GM18508 (cell line): ENCODE measurements around the gene ACYP2.
"Not testable (repeated sequence)": the region's sequence is repeated elsewhere in the genome, so short reads cannot be mapped to it uniquely, and the experiment has no call there.

Experiments used
- ATAC-seq: cut with Tn5 transposase; IDR thresholded peaks from one replicate; pipeline ENCODE4 v1.9.1; 2021; ENCODE audit warnings: moderate number of reproducible peaks; ENCODE audit not compliant: insufficient read depth, unreplicated experiment

Gene ACYP2

DNA sequence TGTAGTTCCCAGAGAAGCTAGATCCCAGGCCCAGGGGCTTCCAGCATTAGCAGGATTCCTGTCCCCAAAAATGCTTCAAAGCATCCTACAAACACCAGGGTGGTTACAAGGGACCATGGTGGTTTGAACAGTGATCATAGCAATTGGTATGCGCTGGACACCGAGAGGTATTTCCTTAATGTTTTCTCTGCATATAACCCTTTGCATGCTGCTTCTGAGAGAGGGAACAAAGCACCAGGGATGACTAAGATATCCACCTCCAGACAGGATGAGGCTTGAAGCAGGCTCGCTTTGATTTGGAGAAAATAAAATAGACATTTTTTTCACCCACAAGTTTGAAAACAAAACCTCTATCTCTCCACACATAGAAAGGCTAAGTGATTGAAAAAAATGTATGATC lies 191.1 kb downstream of the ACYP2 start:
- no peak for ATAC-seq

DNA sequence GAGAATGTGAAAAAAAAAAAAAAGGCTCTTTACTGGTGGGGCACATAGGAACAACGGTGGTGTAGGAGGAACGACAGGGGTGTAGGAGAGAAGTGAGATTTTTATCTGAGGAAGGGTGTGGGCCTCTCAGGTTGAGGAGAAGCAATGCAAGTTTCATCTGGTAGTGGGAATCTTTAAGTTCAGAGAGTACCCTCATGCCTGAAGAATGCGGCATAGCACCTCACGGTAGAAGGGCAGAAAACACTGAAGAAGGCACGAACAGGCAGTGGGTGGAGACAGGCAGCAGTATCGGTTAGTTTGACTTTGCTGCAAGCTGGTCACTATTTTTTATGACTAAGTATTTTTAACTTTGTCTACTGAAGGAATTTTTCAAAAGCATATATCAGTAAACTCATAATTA lies 192.8 kb downstream of the ACYP2 start:
- ATAC-seq, result no peak

DNA sequence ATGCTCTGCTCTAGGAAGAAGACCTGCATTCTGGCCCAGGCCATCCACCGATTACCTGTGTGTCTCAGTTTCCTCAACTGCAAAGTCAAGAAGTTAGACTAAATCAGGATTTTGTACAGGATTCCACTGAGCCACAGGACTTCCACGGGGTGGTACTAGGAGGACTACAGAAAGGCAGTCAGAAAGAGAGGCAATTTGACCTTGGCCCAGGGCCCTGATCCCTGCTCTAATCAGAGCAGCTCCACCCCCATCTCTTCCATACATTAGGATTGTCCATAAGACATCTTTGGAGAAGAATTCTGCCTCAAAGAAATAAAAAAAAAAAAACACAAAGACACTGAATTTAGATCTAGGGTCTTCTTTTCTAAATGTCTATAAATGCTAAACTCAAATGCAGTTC lies 193.4 kb downstream of the ACYP2 start:
- no peak for ATAC-seq

DNA sequence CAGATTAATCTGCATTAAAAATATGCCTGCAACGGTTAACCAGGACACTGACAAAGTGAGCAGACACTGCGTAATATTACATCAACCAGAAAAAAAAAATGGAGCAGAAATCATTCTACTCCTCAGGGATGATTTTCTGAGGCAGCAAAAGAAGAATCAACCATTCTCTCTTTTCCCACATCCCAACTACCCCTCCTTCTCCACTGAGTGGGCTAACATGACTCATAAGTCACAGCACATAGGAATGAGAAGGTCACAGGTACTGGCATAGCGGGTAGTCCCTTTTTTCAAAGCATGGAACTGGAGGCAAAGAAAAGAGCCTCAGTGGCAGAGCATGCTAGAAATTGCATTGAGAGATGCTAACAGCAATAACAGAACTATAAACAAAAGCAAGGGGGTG lies 194.9 kb downstream of the ACYP2 start:
- no peak for ATAC-seq

DNA sequence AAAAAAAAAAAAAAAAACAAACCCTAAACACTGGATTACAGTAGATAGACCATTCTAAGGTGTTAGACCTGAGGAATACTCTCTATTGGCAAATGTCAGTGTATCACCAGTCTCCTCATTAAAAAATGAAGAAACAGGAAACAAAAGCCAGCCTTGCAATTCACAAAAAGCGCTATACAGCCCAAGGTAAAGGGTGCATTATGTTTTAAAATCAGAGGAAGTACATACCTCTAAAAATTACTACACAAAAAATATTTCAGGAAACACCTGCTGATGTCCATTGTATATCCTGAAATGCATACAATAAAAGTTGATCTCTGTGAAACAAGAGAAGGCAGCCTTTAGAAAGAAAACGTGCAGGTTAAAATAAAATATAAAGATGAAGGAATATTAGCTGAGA lies 195.5 kb downstream of the ACYP2 start:
- no peak for ATAC-seq

DNA sequence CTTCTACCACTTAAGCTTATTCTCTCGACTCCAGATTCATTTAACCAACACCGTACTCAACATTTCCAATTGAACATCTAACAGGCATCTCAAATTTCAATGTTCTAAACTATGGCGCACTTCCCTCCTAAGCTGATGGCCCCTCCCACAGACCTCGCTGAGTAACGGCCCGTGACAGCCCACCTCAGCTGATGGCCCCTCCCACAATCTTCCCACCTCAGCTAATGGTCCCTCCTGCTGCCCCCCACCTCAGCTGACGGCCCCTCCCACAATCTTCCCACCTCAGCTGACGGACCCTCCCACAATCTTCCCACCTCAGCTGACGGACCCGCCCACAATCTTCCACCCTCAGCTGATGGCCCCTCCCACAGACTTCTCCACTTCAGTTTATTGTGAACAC lies 197.7 kb downstream of the ACYP2 start:
- no peak for ATAC-seq

DNA sequence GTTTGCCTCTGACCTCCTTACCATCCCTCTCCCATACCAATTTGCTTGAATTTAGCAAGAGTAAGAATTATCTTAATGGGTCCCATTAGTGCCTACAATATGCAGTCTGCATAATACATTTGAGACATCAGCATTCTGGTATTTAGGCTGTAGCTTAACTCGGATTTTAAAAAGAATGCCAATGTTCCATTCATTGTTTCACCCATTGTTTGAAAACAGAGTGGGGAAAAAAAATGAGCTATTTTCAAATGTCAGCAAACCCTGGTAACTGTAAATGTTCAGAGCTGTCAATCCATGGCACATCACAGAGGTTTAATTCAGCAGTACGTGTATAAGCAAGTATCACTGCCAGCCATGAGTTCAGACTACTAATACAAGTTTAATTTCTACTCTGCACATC lies 202.6 kb downstream of the ACYP2 start:
- no peak for ATAC-seq

DNA sequence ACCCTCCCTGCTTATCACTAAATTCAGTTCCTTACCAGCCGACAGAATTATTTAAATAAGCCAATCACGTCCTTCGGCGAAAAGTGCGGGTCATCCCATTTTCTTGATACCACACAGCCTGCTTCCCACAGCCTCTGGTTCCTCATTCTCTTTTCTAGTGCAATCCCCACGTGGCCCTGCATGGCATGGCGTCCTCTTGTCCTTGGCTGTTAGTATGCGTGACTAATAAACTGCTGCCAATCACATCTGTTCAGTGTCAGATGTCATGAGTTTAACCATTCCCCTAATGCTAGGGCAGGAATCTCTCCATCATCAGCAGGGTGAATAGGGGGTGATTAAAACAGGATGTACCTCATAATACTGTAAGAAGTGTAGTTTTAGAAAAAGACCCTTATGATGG lies 203.4 kb downstream of the ACYP2 start:
- no peak for ATAC-seq

DNA sequence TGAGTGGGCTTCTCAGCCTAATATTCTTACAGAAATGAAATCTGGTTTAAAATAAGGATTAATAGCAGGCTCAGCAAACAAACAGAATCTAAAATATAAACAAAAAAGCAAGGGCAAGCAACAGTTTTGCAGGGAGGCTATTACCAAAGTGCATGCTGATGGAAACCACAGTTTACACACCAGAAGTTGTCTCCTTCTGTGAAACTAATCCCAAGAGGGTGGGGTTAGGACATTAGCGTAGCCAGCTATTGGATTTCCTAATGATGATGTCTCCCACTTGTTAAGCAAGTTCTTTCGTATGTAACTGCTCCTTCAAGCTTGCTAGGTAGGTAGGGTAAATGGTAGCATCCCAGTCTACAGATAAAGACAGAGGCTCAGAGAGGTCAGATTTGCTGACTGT lies 205.6 kb downstream of the ACYP2 start:
- no peak for ATAC-seq

DNA sequence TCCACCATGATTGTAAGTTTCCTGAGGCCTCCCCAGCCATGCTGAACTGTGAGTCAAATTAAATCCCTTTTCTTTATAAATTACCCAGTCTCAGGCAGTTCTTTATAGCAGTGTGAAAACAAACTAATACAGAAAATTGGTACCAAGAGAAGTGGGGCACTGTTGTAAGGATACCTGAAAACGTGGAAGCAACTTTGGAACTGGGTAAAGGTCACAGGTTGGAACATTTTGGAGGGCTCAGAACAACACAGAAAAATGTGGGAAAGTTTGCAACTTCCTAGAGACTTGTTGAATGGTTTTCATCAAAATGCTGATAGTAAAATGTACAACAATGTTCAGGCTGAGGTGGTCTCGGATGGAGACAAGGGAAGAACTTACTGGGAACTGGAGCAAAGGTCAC lies 209.1 kb downstream of the ACYP2 start:
- ATAC-seq, result not testable (repeated sequence)

DNA sequence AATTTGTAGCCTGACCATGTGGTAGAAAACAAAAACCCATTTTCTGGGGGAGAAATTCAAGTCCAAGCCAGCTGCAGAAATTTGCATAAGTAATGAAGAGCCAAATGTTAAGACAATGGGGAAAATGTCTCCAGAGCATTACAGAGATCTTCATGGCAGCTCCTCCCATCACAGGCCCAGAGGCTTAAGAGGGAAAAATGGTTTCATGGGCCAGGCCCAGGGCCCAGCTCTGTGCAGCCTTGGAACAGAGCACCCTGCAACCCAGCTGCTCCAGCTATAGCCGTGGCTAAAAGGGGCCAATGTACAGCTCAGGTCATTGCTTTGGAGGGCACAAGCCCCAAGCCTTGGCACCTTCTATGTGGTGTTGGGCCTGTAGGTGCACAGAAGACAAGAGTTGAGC lies 209.7 kb downstream of the ACYP2 start:
- ATAC-seq, result no peak

DNA sequence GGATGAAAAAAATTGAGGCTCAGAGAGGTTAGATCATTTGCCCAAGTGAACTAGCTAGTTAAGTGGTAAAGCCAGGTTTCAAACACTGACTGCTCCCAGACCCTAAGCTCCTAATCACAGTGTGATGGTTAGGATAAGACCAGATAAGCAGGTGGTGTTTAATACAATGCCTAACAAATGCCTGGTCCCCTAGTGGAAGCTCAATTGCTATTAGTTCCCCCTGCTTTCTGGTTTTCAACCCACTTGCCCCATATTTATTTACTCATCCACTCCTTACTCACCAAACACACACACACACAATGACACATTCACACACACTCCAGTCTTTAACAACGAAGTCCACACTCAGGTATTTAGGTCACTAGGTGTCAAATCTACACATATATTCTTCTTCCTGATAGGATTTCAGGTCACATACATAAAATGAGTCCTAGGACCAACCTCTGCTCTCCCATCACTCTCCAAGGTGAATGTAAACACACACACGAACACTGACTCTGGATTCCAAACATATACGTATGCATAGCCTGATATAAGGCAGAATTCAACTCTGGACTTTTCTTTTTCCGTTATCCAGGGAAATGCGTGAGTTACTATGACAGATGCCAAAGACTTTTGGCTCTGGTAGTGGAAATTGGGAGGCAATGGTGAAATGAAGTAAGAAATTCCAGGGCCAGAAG lies 214.2 kb downstream of the ACYP2 start:
- no peak for ATAC-seq

DNA sequence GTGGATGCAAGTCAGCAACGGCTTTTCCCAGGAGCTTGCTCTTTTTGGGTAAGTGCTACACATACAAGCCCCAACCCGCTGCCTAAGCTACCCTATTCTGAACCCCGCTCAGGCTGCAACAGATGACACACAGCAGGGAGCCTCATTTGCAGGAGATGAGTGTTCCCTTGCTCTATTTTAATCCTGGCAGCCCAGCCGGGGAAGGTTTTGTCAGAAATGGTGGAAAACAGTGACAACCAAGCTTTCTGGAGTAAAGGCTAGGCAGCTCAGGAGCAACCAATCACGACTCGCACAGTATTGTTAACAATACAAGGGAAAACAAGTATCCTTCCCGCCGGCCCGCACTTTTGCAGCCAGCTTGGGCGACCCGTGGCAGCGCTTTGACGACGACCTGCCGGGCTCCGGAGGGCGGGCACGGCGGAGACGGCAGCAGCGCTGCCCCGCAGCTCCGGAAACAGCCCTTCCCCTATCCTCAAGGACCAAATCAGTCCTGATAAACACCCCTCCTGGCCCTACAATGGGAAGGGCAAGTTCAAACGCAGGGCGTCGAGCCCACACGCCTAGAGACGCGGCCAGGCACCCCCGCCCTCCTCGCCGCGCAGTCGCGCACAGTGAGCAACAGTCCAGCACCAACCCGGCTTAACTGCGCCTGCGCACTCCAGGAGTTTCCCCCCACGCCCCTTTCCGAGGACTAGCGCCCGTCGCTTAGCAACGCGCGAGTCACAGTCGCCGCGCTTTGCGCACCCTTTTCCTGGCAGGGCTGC lies 214.9 kb downstream of the ACYP2 start:
- ATAC-seq, result peak; percentile 83

DNA sequence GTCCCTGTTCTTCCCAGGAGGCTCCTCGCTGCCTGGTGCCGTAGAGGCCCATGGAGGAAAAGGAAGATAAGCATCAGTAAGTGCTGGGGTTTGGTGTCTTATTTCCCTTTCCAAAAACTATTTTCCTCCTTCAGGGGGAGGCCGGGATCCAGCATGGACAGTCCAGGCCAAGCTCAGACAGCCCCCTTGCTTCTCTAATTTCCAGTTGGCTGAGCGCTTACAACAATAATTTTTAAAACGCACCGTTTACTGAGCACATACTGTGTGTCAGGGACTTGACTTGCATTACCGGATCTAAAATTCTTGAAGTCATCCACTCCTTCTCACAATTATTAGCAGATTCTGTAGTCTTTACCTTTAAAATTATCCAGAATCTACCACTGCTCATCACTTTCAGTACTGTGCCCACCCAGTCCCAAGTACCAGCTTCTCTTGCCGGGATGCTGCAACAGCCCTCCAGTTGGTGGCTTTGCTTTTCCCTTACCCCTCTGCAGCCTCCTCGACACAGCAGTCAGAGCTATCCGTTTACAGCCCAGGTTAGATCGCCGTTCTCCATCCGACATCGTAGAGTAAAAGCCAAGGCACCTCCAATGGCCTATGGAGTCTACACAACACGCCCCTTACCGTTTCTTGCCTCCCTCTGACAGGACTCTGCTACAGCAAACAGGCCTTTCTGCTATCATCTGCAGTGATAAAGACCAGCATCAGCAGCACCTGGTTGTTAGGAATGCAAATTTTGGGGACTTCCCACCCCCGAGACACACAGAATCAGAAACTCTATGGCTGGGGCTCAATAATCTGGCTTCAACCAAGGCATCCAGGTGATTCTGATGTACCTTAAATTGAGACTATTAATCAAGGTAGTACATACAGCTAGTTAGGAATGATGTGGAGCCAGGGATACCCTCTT lies 215.8 kb downstream of the ACYP2 start:
- no peak for ATAC-seq

DNA sequence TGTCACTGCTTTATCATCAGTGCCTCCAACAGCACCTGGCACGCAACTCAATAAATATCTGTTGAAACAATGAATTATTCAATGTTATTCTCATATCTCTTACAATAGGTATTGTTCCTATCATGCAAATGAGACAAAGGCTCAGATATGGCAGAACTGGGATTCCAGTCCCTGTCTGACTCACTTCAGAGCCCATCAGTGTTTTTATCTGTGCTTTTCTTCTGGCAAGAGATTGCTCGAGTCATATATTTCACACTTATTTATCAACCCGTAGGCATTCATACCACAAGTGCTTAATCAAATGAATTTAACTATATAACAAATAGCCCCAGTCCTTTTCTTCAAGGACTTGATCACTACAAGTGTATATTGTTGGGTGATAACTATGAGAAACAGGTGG lies 217.0 kb downstream of the ACYP2 start:
- no peak for ATAC-seq

DNA sequence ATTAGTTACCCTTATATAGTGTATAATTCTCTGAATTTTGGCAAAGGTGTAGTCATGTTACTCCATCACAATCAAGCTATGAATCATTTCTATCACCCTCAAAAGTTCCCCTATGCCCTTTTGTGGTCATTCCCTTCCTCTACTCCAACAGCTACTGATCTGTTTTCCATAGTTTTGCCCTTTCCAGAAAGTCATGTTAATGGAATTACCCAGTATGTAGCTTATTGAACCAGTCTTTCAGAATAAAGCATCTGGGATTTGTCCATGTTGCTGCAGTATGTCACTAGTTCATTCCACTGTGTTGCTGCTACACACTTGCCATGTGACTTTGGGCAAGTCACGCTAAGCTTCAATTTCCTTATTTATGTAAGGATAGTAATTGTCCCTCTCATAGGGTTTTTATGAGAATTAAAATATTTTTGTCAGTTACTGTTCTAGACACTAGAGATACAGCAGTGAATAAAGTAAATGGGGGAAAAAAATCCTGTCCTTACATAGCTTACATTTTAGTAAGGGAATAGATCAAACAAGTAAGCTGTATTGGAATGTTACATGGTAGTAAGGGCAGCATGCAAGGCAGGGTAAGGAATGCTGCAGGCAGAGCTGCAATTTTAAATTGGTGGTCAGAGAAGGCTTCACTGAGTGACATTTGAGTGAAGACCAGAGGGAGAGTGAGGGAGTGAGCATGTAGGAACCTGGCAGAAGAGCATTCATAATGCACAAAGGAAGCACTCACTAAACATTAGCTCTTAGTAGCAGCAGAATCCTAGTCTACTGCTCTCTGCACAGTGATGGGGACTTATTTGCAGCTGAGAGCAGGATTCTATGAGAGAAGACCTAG lies 220.9 kb downstream of the ACYP2 start:
- ATAC-seq, result no peak

DNA sequence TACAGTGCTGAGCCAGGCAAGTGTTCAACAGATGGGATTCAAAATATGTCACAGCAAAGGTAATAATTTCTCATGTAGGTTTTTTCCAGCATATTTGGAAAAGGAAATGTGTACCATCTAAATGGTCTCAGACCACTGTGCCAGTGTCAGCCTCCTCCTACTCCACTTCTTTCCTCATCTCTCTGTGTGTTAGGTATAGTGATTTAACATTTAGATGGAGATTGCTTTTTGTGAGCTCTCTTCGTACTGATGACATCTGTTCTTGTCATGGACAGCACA lies 221.5 kb downstream of the ACYP2 start:
- no peak for ATAC-seq

DNA sequence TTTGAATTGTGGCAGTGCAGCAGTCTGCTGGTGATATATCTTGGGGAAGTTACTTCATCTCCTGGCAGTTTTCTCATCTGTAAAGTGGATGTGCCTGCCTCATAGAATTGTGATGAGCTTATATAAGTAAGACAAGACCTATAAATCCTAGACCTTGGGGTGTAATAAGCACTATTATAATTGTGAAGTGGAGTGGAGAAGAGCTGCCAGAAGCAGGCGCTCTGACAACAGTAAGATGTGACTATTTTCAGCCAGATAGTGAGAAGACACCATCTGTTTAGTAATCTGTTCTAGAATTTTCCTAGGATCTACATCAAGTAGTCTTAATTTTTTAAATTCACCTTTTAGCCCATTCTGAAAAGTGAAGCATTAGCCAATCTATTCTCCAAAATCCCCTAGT lies 226.2 kb downstream of the ACYP2 start:
- ATAC-seq, result no peak

DNA sequence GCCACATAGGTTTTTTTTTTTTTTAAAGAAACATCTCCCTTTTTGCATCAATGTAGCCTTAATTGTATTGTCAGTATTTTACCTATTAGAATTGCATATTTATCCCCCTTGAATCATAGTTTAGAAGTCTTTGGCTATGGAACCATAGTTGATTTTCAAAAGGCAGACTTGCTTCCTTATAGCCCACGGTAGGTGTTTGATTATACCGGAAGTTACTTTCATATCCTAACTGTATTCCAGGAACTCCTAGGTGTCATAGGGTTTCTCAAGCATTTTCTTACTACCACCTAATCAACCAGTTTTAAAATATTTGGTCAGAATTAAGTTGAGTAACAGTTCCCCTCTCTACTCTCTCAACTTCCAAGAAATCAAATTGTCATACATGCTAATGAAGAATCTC lies 227.2 kb downstream of the ACYP2 start:
- ATAC-seq, result no peak

DNA sequence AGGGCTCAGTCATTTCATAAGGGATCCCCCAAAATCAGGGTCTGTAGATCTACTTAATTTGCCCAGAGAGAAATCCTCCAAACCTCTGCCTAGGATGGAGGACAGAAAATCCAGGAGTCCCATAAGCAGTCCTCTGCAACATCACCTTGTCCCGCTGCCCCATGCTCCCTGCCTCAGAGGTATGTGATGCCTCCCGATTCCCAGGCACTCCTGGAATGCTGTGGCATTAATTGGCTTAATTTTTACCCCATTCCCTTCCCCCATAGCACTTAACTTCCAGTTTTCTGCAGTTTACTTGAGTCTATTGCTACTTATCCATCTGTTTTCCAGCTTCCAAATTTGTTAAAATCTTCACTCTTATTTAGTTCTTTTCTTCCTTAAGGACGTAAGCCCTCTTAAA lies 232.2 kb downstream of the ACYP2 start:
- no peak for ATAC-seq

DNA sequence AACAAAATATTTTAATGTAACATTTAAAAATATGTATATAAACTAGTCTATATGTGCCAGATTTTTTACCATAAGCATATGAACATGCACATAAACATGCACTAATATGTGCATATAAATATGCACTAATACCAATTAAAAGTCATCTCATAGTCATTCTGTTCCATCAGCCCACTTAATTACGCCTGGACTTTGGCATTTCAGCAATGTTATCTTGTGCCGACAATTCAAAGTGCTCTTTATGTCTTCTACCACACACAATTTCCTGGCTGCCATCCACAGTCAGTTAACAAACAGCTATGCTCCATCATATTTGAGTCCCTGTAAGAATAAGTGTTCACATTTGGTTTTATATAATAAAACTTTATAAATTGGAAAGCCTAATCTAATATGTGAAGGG lies 233.2 kb downstream of the ACYP2 start:
- ATAC-seq, result no peak
